Cortex of kidney (tissue), 1 donor: ENCODE data around the gene KRT72.

Experiments used
- DNase-seq: peaks from one replicate; lab custom pipeline; 2025; lab: John Stamatoyannopoulos, UW

Gene KRT72

GRCh38 chr12:52578469-52578868 is 22.8 kb downstream of the KRT72 start:
- no peak for DNase-seq

DNA sequence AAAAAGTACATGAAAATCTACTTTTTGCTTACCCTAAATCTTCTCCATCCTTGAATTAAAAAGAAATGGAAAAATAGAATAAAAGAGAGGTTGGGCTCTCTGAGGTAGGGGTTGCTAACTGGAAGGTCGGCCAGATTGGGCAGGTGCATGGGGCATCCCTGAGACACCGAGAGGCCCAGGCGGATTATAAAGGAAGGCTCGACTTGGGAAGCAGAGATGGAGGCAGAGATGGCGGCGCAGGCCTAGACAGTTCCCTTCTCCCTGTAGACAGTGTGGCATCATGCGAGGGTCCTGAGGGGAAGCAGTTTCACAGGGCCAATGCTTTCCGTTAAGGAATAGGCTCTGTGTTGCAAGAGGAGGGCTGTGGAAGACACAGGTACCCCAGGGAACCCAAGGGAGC is 23.9 kb downstream of the KRT72 start:
- DNase-seq: no peak

DNA sequence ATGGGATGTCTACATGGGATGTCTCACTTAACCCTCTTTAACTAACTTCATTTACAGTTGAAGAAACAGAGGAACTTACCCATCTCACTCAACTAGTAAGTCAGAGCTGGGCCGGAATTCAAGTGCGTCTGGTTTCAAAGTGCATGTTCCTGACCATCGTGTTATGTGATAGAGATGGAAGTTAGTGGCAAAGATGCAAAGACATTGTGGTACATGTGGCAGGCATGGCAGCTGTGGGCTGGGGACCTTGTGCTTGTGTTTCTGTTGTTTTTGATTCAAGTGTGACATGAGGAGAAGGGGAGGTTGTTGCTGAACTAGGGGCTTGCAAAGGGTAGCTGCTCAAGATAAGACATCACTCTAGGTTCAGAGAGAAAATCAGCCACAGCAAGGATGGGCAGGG is 25.3 kb downstream of the KRT72 start:
- no peak for DNase-seq

GRCh38 chr12:52575256-52575655 is 26.0 kb downstream of the KRT72 start:
- no peak for DNase-seq

- no peak for DNase-seq
Observed at GRCh38 chr12:52573743-52574142, 27.5 kb downstream of the KRT72 start, which contains the start of gene KRT74. Gene KRT74 (minus strand): TSS chr12:52573843. CDS start chr12:52573777, 66 bp downstream.

DNA sequence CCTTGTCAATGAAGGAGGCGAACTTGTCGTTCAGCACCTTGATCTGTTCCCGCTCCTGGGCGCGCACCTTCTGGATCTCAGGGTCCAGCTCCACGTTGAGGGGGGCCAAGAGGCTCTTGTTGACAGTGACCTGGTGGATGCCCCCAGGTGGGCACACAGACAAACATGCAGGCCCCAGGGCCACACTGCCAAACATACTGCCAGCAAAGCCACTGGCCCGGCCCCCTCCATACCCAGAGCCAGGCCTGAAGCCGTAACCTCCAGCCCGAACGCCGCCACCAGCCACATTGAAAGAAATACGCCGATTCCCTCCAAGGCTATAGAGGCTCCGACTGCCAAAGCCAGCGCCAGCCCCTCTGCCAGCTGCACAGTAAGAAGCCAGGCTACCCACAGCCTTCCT is 28.0 kb downstream of the KRT72 start:
- DNase-seq: no peak

GRCh38 chr12:52570511-52570910 is 30.8 kb downstream of the KRT72 start:
- no peak for DNase-seq

DNA sequence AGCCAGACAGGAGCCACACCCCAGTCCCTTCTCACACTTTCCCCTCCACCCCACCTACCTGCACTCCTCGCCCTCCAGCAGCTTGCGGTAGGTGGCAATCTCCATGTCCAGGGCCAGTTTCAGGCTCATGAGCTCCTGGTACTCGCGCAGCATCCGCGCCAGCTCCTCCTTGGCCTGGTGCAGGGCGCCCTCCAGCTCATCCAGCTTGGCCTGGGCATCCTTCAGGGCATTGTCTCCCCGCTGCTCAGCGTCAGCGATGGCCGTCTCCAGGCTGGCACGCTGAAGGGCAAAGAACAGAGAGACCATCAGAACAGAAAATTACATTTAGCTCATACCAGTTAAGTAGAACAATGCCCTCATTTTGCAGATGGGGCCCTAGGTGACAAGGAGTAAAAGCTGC is 33.2 kb downstream of the KRT72 start:
- no peak for DNase-seq

DNA sequence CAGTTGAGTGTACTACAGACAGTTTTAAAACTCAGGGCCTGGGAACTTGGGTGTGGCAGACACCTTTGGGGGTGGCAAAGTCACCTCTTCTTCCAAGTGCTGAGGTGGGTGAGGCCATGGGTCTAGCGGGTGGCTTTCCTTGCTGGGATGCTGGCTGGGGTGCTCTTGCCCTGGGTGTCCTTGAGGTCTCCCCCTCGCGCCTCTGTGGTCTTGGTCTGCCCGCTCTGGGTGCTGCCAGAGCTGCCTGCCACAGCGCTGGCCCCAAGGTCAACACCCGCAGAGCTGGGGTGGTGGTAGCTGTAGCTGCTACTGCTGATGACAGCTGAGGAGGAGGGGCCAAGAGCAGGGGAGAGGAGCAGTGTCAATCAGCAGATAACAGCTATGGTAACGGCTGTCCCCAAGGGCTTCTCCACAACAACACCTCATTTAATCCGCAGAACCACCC is 34.4 kb downstream of the KRT72 start:
- no peak for DNase-seq

GRCh38 chr12:52564582-52564981 is 36.7 kb downstream of the KRT72 start:
- no peak for DNase-seq

- no peak for DNase-seq
Observed at GRCh38 chr12:52561880-52562449, 39.3 kb downstream of the KRT72 start.

- no peak for DNase-seq
Observed at GRCh38 chr12:52559979-52560378, 41.3 kb downstream of the KRT72 start.

DNA sequence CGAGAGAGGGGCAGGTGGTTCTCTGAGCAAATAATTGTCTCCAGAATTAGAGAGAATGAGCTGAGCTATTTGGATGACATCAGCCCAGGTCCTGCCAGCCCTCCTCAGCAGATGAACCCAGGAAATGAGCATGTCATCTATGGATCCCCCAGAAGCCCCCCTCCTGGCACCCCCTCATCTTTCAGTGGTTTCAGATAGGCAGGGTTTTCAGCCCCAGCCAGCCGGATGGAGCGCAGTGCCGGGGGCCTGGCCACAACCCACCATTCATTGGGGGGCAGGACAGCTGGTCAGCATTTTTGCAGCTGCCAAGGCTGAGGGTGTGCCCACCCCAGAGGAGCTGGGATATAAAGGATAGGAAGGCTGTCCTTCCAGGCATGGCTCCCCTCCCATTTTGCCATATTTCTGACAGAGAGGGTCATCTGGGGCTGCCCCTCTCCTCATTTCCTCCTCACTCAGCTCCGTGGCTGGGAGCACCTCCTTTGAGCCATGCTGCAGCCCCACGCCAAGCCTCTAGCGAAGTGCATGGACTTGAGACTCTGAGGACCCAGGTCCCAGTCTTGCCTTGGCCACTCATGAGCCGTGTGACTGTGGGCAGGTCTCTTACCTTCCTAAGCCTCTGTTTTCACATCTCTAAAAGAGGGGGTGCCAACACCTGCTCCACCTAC is 42.4 kb downstream of the KRT72 start:
- no peak for DNase-seq

GRCh38 chr12:52557476-52557875 is 43.8 kb downstream of the KRT72 start:
- no peak for DNase-seq

DNA sequence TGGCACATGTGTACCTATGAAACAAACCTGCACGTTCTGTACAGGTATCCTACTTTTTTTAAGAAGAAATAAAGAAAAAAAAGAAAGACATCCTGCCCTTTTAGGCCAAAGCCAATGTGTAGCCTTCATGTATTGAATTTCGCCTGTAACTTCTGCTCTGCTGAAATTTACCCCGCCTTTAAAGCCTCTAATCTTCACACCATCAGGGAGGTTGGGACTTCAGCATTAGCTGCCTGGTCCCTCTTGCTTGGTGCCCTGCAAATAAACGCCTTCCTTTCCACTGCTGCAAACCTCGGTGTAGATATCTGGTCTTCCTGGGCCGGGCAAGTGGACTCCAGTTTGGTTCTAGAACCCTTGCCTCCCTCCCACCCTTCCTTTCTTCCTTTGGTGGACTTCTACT is 45.7 kb downstream of the KRT72 start:
- no peak for DNase-seq

GRCh38 chr12:52552681-52553195 is 48.5 kb downstream of the KRT72 start, which contains the start of gene KRT71:
Gene KRT71 (minus strand): TSS chr12:52553145. CDS start chr12:52553077, 68 bp downstream.
- no peak for DNase-seq

GRCh38 chr12:52552055-52552454 is 49.2 kb downstream of the KRT72 start:
- no peak for DNase-seq

- no peak for DNase-seq
Observed at GRCh38 chr12:52551216-52551865, 49.9 kb downstream of the KRT72 start.

- no peak for DNase-seq
Observed at GRCh38 chr12:52546126-52546525, 55.1 kb downstream of the KRT72 start.

GRCh38 chr12:52543985-52544883 is 57.0 kb downstream of the KRT72 start:
- DNase-seq: no peak

- no peak for DNase-seq
Observed at GRCh38 chr12:52542785-52543318, 58.4 kb downstream of the KRT72 start.

- DNase-seq: no peak
Observed at GRCh38 chr12:52542157-52542556, 59.1 kb downstream of the KRT72 start.
